ENCODE measurements around the gene SPI1. TPM values are rescaled to one million over a fixed set of nuclear protein-coding genes. Genes with fewer than 3 reads are reported as not detected.

Gene SPI1
- total RNA-seq, 1 donor from 2014 or later = not detected

DNA sequence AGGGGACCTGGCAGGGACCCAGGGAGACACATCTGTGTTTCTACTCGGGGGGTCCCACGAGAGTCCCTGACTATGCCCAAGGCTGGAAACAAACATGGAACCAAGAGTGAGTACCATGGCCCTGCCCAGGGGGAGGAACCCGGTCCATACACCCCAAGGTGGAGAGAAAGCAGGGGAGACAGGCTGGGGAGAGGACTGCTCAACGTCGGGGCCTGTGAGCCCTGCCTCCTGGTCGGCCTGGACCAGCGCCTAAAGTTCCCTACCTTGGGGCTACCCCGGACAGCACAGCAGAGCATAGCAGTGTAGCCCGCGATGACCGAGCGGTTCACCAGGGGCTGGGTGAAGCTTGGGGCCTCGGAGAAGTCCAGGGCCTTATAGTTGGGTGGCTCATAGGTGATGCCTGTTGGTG, 46.0 kb downstream of the SPI1 start:
- Histone ChIP-seq H3K4me2 (ENCODE audit: low read length) (no peak overlapping the region), H3K36me3 (ENCODE audit: insufficient read depth, low read length) (no peaks in the 10 kb centered on the region), H2AFZ (ENCODE audit: low read depth, low read length) (no peak overlapping the region), H3K79me2 (ENCODE audit: insufficient read depth, low read length) (no peaks in the 10 kb centered on the region), H3K4me3 (ENCODE audit: insufficient read depth, low read depth, low read length) (no peak overlapping the region), H3K4me1 (ENCODE audit: insufficient read depth, low read length) (no peaks in the 10 kb centered on the region), H3K9me3 (ENCODE audit: insufficient read depth, low read depth, low read length) (no peaks in the 10 kb centered on the region), H3K27ac (ENCODE audit: low read depth, low read length) (no peak overlapping the region), H3K9ac (ENCODE audit: low read length) (no peak overlapping the region), H3K27me3 (ENCODE audit: insufficient read depth, low read length) (no peaks in the 10 kb centered on the region), H4K20me1 (ENCODE audit: insufficient read depth, low read length) (no peaks in the 10 kb centered on the region)
- H3K4me1 Mint-ChIP-seq (ENCODE audit: low read depth, unreplicated experiment) = no peaks in the 10 kb centered on the region
- H3K27ac Mint-ChIP-seq (ENCODE audit: unreplicated experiment) = no peak overlapping the region
- FAIRE-seq = no peak
- H3K4me3 Mint-ChIP-seq (ENCODE audit: unreplicated experiment) = no peak overlapping the region
- H3K9me3 Mint-ChIP-seq (ENCODE audit: unreplicated experiment) = no peaks in the 10 kb centered on the region
- DNase-seq (ENCODE audit: low read depth) = no peak
- peaks cover 10% of the 10 kb centered on the region for H3K36me3 Mint-ChIP-seq (ENCODE audit: low read depth, unreplicated experiment)
- TF ChIP-seq EZH2 (IDR thresholded peaks at IDR 0.05; ENCODE audit: insufficient read depth, low read length) = no peak
- peaks cover 2% of the 10 kb centered on the region for H3K27me3 Mint-ChIP-seq (ENCODE audit: low read depth, unreplicated experiment)

DNA sequence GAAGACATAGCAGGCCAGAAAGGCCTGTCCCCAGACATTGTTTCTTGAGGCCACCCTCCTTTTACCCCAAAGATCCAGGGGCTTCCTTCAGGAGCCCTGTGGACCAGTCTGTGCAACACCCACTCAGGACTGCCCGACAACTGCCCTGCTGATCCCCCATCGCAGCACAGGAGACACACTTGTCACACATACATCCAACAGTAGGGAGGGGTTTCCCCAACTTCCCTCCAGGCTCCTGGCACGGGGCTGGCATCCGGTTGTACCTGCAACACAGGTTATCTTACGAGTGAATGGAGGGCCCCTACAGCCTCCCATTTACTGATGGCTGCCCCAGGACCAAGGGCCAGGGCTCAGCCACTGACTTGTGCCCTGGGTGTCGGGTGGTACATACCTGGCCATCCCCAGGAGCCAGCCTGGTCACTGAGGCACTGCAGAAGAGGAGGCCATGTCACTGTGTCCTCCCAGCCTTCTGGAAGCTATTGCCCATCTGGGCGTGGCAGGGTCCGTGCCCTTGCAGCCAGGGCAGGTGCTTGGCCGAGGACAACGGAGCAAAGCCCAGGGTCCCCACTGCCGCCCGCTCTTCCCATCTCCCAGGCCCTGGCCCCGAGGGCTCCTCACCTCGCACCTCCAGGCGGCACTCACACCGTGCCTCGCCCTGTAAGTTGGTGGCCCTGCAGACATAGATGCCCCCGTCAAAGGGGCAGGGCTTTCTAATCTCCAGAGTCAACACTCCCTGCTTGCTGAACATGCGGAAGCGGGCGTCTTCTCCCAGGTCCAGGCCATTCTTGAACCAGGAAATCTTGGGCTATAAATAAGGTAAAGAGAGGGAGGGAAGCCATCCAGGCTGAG, 46.7 kb downstream of the SPI1 start:
- Mint-ChIP-seq H3K4me3 (ENCODE audit: unreplicated experiment) (no peak overlapping the region), H3K9me3 (ENCODE audit: unreplicated experiment) (no peaks in the 10 kb centered on the region), H3K27me3 (ENCODE audit: low read depth, unreplicated experiment) (no peaks in the 10 kb centered on the region), H3K4me1 (ENCODE audit: low read depth, unreplicated experiment) (no peaks in the 10 kb centered on the region), H3K36me3 (ENCODE audit: low read depth, unreplicated experiment) (peaks cover 12% of the 10 kb centered on the region), H3K27ac (ENCODE audit: unreplicated experiment) (no peak overlapping the region)
- Histone ChIP-seq H4K20me1 (ENCODE audit: insufficient read depth, low read length) (no peaks in the 10 kb centered on the region), H3K9ac (ENCODE audit: low read length) (no peak overlapping the region), H3K27ac (ENCODE audit: low read depth, low read length) (no peak overlapping the region), H2AFZ (ENCODE audit: low read depth, low read length) (no peak overlapping the region), H3K4me3 (ENCODE audit: insufficient read depth, low read depth, low read length) (no peak overlapping the region), H3K4me2 (ENCODE audit: low read length) (no peak overlapping the region), H3K36me3 (ENCODE audit: insufficient read depth, low read length) (no peaks in the 10 kb centered on the region), H3K9me3 (ENCODE audit: insufficient read depth, low read depth, low read length) (no peaks in the 10 kb centered on the region), H3K79me2 (ENCODE audit: insufficient read depth, low read length) (no peaks in the 10 kb centered on the region), H3K4me1 (ENCODE audit: insufficient read depth, low read length) (no peaks in the 10 kb centered on the region), H3K27me3 (ENCODE audit: insufficient read depth, low read length) (no peaks in the 10 kb centered on the region)
- TF ChIP-seq EZH2 (IDR thresholded peaks at IDR 0.05; ENCODE audit: insufficient read depth, low read length) (no peak), CTCF (IDR thresholded peaks at IDR 0.05; ENCODE audit: insufficient read depth, low read depth, low read length) (no peak)
- no peak for FAIRE-seq
- DNase-seq (ENCODE audit: low read depth) = no peak

- H3K4me3 Mint-ChIP-seq (ENCODE audit: unreplicated experiment) = no peak overlapping the region
- H3K36me3 Mint-ChIP-seq (ENCODE audit: low read depth, unreplicated experiment) = peaks cover 17% of the 10 kb centered on the region
- Histone ChIP-seq H3K4me2 (ENCODE audit: low read length) (no peak overlapping the region), H3K4me3 (ENCODE audit: insufficient read depth, low read depth, low read length) (no peak overlapping the region), H3K9ac (ENCODE audit: low read length) (no peak overlapping the region), H4K20me1 (ENCODE audit: insufficient read depth, low read length) (no peaks in the 10 kb centered on the region), H3K27me3 (ENCODE audit: insufficient read depth, low read length) (no peaks in the 10 kb centered on the region), H3K9me3 (ENCODE audit: insufficient read depth, low read depth, low read length) (no peaks in the 10 kb centered on the region), H3K27ac (ENCODE audit: low read depth, low read length) (no peak overlapping the region), H3K79me2 (ENCODE audit: insufficient read depth, low read length) (no peaks in the 10 kb centered on the region), H3K36me3 (ENCODE audit: insufficient read depth, low read length) (no peaks in the 10 kb centered on the region), H2AFZ (ENCODE audit: low read depth, low read length) (no peak overlapping the region), H3K4me1 (ENCODE audit: insufficient read depth, low read length) (no peaks in the 10 kb centered on the region)
- no peaks in the 10 kb centered on the region for H3K4me1 Mint-ChIP-seq (ENCODE audit: low read depth, unreplicated experiment)
- H3K27ac Mint-ChIP-seq (ENCODE audit: unreplicated experiment) = no peak overlapping the region
- DNase-seq (ENCODE audit: low read depth) = no peak
- H3K27me3 Mint-ChIP-seq (ENCODE audit: low read depth, unreplicated experiment) = no peaks in the 10 kb centered on the region
- no peaks in the 10 kb centered on the region for H3K9me3 Mint-ChIP-seq (ENCODE audit: unreplicated experiment)
- FAIRE-seq = no peak
- TF ChIP-seq CTCF (IDR thresholded peaks at IDR 0.05; ENCODE audit: insufficient read depth, low read depth, low read length) = no peak
- TF ChIP-seq EZH2 (IDR thresholded peaks at IDR 0.05; ENCODE audit: insufficient read depth, low read length) = no peak
Measured at GRCh38 chr11:47329987-47330931, 48.1 kb downstream of the SPI1 start.

Measured in astrocyte (in vitro differentiated cells and primary cell).